ENCODE measurements around the gene PHLPP1.

The PHLPP1 gene

DNA sequence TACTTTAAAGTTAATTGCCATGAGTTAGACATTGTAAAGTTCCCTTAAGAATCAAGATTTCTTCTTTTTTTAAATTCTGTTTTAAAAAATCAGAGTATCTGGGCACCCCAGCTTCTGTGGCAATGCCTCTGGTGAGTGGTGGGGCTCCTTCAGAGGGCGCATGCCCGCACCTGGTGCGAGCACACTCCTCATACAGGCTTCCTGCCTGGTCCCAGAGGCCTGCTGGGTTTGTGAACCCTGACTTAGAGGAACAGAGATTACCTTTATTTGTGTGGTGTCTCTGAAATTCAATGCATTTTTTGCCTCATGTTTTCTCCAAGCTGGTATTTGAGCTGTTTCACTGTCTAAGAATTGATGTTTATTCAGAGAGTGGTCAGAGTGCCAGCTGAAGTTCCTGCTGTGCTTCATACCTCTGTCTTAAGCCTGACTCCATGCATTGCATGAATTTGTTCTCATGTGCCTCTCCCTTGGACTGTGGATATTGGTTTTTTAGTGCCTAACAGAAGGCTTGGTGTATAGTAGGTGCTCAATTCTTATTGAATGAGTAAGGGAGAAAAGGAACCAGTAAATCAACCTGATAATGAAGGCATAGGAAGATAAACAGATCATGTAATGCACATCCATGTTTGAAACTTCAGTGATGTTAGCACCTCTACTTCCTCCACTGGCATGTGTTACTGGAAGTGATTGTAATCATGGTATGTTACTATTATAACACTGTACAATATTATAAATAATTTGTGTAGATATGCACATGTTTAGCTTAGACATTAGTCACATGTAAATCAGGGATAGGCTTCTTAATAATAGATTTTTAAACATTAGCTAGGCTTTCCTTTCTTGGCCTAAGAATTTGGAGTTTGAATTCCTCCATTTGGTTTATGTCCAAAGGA, 29.0 kb downstream of the PHLPP1 start:
- DNase-seq, result no peak

DNA sequence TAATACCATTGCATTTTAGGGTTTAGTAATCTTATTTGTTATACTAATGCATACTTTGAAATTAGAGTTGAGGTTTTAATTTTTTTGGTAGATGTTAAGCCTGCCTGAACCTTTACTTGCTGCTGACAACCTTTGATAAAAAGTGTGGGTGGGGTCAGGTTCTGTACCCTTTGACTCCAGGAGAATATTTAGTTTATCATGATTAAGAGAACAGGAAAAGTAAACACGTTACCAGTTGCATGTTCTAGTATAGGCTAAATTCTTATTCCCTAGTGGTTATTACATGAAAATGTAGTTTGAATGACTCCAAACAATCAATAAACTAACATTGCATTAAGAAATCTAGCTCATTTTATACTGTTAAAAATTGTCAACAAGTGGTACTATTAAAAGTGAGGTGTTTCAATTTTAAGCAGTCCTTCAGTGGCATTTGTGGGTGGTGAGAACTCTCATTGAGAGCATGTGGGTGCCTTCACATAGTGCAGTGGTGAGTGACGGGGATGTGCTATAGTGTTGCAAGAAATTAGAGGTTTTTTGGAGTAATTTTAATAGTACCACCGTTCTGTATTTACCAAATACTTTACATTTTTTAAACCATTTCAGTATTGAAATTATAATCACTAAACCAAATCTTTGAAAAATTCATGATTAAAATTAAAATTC, 29.9 kb downstream of the PHLPP1 start:
- no peak for DNase-seq

DNA sequence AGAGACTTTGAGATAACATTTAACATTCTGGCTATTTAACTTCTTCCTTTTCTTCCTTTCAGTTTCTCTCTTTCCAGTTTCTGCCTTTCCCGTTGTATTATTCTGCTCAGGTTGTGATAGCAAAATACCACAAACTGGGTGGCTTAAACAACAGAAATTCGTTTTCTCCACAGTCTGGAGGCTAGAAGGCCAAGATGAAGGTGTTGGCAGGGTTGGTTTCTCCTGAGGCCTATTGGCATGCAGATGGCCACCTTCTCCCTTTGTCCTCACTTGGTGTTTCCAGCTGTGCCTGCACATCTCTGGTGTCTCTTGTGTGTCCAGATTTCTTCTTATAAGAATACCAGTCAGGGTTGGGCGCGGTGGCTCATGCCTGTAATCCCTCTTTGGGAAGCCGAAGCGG, 34.0 kb downstream of the PHLPP1 start:
- no peak for DNase-seq

DNA sequence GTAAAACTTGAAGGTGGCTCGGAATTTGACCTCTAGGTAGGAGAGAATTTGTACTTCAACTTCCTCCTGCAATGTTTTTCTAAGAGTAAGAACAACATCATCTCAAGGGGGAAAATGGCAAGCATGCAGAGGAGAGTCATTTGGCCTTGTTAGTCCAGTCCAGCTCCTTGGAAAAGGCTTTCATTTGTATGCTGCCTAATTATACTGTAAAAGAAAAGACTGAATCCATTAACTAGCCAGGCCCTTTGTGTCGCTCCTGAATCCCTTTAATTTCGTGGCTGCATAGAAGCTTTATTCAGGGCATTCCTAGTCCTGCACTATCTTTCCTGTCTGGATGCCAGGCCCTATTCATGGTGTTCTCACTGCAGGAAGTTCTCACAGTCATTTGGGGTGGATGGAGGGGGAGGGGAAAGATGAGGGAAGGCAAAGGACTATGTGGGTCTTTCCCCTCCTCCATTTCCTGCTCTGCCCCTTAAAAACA, 36.0 kb downstream of the PHLPP1 start:
- no peak for DNase-seq

DNA sequence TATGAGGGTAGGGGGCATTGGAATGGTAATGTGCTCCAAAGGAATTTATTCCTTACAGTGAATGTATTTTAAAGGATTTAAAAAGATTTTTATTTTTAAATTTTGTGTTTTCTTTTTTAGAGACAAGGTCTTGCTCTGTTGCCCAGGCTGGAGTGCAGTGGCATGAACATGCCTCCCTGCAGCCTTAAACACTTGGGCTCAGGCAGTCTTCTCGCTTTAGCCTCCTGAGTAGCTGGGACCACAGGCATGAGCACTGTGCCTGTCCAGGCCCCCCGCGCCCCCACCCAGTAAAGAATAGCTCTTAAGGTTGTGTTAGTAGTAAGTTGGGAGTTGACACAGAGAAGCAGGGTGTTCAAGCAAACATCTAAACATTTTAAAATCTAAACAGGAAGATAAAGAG, 36.6 kb downstream of the PHLPP1 start:
- DNase-seq, result no peak

DNA sequence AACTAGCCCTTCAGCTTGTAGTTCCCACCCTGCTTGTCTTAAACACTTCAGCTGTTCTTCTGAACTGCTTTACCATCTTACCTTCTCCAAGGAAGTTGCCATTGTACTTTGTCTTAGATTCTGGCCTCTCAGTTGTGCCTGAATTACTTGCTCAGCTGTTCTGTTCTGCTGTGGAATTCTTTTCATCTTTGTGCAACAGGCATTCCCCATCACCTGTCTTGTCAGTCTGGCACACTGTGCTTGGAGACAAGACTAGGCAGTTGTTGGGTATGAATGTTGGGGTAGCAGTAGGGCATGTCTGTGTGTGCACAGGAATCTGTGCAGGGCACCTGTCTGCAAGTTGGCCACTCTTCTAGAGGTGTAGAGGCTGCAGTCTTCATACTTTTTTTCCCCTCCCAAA, 38.7 kb downstream of the PHLPP1 start:
- no peak for DNase-seq

DNA sequence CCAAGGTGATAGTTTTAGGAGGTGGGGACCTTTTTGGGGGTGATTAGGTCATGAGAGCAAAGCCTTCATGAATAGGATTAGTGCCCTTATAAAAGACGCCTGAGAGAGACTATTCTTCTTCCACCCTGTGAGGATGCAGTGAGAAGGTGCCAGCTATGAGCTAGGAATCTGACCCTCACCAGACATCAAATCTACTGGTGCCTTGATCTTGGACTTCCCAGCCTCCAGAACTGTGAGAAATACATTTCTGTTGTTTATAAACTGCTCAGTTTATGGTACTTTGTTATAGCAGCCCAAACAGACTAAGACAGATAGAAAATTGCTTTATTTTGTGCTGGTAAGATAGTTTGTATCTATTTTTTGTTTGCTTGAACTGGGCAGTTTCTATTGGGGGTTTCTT, 40.1 kb downstream of the PHLPP1 start:
- no peak for DNase-seq

DNA sequence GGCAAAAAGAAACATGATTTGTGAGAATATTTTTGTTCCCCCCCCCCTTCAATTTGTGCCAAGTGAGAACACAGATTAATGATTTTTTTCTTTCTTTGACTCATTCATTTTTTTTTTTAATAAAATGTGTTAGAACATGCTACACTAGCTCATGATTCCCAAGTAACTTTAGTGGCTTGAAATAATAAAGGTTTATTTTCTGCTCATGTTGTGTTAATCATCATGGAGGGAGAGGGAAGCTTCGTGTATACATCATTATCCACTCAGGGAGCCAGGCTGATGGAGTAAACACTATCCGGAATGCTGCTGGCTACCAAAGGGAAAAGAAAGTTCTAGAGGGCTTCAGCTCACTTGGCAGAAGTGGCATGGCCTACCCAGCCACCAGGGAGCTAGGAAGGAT, 40.6 kb downstream of the PHLPP1 start:
- DNase-seq, result no peak

DNA sequence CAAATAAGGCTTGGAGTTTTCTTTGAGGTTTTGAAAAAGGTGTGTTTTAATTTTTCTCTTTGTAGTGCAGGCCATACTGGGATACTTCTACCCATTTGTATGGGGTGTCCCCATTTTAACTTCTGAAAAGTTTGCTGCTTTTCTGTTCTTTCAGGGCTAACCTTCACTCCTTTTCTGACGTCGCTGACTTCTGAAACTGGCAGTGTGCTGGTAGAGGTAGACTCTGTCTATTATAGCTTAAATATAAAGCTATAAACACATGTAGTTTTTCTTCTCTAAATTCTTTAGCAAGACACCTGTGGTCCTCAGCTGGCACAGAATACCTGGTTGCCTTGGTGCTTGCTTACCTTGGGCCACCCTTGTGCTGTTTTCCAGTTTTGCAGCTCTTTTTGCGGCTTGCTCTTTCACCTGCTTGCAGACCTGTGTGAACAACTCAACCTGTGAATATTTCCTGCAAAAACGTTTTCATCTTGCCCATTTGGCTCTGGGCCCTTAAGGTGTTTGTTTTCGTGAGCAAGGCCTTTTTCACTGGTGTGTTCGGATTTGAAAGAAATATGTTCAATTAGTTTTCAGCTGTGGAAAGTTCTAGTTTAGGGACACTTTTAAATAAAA, 42.2 kb downstream of the PHLPP1 start:
- no peak for DNase-seq

DNA sequence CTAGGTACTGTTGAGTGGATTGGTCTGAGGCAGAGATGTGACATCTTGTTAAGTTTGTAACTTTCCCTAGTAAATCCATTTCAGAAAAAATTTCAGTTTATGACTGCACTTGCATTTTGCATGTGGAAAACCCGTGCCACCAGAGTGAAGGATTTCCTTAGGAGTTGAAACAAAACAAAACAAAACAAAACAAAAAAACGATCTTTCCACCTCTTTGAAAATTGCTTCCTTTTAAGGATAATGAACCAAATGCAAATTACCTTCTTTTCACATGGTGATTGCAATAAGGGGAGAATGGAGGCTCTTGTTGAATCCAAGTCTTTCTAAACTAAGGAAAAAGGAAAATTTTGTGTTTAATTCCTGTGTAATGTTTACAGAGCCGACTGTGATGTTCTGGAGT, 43.2 kb downstream of the PHLPP1 start:
- no peak for DNase-seq

DNA sequence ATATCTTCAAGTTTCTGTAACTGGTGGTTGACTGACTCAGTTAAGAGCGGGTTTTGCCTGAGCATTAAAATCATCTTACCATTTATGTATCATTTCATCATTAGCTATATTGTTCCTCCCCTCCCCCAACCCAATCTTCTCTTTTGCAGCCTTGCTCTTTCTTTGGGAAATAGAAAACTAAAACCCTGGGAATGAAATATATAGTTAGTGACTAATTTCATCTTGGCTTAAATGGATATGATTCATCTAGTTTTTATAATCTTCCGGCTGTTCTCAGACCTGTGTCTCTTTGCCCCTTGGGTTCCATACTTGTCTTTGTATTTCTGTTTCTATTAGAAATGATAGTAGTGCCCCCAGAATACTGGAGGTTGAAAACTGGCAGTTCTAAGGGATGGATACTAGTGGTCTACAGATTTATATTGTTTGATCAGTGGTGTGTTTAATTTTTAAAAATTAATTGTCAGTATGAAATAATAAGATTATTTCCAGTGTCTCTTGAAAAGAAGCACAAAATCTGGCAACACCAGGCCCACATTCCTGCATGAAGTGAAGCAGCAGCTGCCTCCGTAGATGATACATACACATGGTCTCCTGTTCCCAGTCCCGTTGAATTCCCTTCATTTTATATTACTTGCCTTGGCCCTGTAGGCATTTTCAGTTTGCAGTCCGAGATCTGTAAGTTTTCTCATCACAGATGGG, 44.5 kb downstream of the PHLPP1 start:
- DNase-seq, result no peak

DNA sequence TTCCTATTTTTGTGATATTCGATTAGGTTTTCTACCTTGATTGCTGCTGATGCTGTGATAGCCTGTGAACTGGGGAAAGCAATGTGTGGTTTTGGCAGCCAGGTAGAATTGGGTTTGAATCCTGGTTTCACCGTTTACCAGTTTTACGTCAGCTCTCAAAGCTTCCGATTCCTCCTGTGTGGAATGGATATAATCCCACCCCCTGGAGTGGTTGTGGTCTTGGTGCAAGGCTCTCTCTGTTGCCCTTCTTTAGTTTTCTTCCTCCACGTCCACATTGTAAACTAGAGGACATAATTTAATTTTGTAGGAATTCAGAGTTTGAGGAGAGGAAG, 45.0 kb downstream of the PHLPP1 start:
- no peak for DNase-seq

DNA sequence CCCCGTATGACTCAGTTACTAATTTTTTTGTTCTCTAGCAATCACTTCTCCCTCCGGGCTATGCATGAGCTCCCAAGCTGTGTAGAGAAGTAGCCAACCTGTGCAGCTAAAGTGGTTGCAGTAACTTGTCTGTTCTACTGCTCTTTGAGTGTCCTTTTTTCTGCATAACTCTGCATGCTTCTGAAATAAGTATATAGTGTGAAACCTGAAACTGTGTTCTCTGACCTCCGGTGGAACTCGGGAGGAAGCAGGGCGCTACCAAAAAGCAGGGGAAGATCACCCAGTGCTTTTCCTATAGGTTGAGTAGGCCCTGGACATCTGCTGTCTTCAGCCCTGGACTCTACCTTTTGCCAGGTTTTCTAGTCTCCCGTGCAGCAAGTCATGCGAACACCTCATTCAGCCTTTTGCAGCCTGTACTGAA, 47.8 kb downstream of the PHLPP1 start:
- no peak for DNase-seq

DNA sequence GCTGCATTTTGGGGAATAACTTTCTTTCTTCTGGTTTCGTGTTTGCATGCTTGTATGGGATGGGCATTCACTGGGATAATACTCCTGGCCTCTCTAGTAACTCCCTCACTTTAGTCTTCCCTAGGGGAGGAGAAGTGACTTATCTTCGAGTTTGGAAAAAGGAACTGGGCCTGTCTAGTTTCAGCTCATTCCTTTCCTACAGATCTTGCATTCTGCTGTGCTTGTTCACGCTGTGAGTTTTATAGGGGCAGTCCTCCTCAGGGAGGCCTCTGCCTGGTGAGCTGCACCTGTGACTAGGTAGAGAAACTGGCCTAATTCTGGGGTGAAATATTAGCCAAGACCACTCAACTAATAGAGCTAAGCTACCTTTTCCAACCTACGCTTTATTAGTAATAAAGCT, 50.9 kb downstream of the PHLPP1 start:
- DNase-seq, result no peak

DNA sequence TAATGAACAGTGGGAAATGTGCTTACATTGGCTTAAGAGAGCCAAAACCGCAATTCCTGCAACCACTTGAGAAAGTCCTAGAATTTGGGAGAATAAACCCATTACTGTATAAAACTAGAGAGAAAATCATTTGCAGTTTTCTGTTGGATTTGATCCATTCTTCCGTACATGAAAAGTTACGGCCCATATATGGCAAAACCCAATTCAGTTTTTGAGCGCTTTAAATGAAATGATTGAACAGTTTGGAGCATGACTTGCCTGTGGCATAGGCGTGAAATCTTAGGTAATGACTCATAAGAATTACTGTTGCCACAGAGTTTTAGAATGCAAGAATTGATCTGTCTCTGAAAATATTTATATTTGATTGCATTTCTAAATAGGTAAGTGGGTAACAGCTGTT, 52.0 kb downstream of the PHLPP1 start:
- no peak for DNase-seq

DNA sequence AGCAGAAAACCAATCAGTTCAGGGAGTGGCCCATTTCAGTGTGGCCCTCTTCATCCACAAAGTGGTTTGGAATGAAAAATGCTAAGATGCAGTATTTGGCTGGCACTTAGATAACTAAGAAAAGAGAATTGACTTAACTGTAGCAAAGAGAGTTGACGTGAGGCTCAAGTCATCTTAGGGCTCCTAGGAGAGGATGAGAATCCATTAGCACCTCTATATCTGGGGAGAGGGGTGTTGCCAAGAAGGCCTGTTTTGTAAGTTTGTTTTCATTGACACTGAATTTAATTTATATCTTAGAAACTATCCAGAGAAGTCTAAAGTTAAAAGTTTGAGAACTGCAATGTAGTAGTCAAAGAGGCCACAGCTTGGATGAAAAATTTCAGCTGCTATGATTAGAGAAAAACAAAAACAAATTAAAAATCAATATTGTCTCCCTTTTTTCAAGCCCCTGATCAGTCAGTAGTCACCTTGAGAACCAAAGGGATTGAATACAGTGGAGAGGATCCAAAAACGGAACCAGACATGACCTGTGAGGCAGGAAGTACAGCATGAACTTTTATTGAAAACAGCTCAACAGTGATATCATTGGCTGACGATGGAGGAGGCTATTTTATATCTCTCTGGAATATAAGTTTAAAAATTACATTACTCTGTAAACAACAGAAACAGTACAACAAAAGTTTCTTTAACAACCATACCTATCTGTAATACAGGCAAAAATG, 52.7 kb downstream of the PHLPP1 start:
- no peak for DNase-seq

DNA sequence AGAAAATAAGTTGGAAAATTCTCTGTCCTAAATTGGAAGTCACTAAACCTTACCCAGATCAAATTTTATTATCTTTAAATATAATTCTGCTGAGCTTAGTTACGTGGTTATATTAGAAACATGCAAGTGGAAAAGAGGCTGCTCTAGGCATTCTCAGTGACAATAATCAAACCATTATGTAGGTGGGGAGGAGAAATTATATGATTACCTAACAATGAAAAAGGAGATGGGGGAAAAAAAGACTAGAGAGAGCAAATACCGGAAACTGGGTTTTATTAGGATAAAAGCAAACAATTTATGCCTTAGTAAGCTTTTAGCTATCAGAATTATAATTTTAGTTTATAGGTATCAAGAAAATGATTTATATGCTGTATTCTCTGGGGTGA, 53.2 kb downstream of the PHLPP1 start:
- DNase-seq, result no peak

DNA sequence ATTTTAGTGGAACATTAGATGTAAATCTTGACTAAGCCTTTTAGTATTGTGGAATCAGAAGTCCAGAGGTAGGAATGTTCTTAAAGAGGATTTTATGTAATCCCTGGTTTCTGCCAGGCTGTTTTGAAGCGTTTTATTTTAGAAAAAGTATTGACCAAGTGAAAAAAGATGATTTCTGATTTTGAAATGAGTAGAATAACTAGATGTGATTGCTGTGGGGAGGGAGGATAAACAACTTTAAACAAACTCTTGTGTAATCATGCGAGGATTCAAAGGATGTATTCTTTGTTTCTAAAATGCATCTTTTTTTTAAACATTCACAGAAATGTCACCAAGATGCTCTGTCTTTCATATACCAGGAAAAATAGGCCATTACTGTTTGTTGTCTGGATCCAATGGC, 53.9 kb downstream of the PHLPP1 start:
- no peak for DNase-seq

DNA sequence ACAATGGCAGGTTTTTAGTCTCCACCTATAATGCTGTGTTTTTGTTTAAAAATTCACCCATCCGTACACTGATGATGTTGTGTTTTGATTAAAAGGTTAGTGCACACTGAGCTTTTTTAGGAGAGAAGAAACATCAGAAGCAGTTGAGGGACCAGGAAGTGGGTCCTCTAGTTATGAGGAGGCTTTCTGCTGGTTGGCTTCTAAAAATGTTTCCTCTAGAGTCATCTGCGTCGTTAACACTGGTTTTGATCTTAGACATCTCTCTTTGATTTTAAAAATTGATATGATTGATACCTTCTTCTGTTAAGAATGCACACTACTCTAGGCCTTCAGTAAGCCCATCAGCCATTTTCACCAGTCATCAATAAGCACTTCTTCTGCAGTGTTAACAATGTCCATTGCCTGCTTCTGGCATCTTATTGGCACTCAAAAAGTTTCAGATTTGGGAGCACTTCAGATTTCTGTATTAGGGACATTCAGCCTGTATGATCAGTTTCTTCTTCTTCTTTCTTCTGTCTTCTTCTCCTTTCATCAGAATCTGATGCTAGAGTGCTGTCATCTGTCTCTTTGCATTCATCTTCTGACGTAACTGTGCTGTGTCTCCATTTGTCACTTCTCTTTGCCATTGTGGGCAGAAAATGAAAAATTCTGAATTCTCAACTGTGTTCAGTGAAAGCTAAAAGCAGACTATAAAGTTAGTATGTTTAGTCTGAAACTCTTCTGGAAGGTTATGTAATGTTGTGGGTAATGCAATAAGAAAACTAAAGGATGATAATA, 56.3 kb downstream of the PHLPP1 start:
- peak; percentile 32 for DNase-seq

DNA sequence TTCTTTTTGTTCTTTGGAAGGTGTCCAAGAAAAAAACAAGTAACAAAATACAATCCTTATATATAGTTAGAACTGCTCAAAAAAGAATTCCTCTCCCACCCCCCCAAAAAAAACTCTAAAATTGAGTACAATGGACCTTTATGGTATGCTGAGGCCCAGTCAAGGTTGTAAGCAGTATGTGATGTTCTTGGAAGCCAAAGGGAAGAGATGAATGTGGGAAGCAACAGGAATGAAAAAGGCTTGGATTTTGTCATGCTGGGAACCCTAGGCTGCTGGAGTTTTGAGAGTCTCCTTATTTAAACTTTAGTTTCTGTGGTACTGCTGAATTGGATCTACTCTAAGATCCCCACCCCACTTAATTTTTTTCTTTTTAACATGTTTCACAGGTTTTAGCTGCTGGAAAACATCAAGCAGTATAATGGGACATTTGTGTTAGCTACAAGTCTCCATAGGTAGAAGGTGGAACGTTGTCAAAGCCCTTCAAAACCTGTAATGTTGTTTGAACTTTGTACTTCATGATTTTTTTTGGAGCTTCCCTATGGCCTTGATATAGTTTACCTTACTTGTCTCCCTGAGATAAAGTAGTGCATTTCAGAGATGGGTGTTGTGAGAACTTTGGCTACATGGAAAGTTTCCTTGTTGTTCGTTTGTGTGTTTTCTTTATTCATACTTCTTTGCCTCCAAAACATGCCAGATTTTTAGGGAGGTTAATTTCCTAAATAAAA, 57.7 kb downstream of the PHLPP1 start:
- no peak for DNase-seq

DNA sequence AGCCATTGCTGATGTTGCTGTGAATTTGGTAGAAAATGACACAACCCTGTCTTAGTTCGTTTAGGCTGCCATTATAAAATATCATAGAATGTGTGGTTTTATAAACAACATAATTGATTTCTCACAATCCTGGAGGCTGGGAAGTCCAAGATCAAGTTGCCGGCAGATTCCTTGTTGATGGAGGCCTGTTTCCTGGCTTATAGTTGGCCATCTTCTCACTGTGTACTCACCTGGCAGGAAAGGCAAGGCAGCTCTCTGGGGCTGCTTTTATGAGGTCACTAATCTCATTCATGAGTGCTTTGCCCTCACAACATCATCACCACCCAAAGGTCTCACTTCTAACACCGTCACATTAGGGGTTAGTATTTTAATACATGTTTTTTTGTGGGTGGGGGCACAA, 58.4 kb downstream of the PHLPP1 start:
- DNase-seq, result no peak
